Chondrocyte (in vitro differentiated cells): ENCODE measurements around the gene PRKAR1B. TPM values are rescaled to one million over a fixed set of nuclear protein-coding genes. Genes with fewer than 3 reads are reported as not detected.

ENCODE experiments used
- DNase-seq: peaks from one replicate; pipeline ENCODE4 v3.0.0; 2021; ENCODE audit warnings: mixed read lengths, low spot score
- H3K27ac Mint-ChIP-seq: one replicate; pipeline ENCODE4 v1.8.0; 2021; ENCODE audit warnings: mild to moderate bottlenecking, moderate library complexity, mixed read lengths; ENCODE audit not compliant: unreplicated experiment
- H3K27me3 Mint-ChIP-seq: 2 replicates; pipeline ENCODE4 v1.8.0; 2021; ENCODE audit warnings: low read depth, mixed read lengths
- H3K36me3 Mint-ChIP-seq: 2 replicates; pipeline ENCODE4 v1.8.0; 2021; ENCODE audit warnings: low read depth, mixed read lengths
- H3K4me1 Mint-ChIP-seq: 2 replicates; pipeline ENCODE4 v1.8.0; 2021; ENCODE audit warnings: low read depth, mild to moderate bottlenecking, mixed read lengths
- H3K4me3 Mint-ChIP-seq: one replicate; pipeline ENCODE4 v1.8.0; 2021; ENCODE audit warnings: mild to moderate bottlenecking, moderate library complexity, mixed read lengths; ENCODE audit not compliant: unreplicated experiment
- H3K9me3 Mint-ChIP-seq: 2 replicates; pipeline ENCODE4 v1.8.0; 2021; ENCODE audit warnings: low read depth, mixed read lengths
- CTCF ChIP-seq: fragments of 200-600 bp; sonication (generic); IDR thresholded peaks from 2 replicates; pipeline ENCODE4 v1.5.0; 2021; ENCODE audit warnings: antibody characterized with exemption, mild to moderate bottlenecking, moderate library complexity
- total RNA-seq: library from RNA; stranded (reverse); gene quantifications from 3 replicates; pipeline ENCODE4 v1.2.1, GENCODE V29; 2021

The PRKAR1B gene
- total RNA-seq, 1 donor from 2014 or later = 7.7 TPM

GRCh38 chr7:757741-758163 is 30.7 kb upstream of the PRKAR1B start:
- Mint-ChIP-seq H3K4me1 (no peaks in the 10 kb centered on the region), H3K9me3 (no peaks in the 10 kb centered on the region), H3K27ac (no peak overlapping the region), H3K4me3 (no peak overlapping the region), H3K27me3 (no peaks in the 10 kb centered on the region), H3K36me3 (peaks cover 24% of the 10 kb centered on the region)
- TF ChIP-seq CTCF = no peak
- DNase-seq = peak; percentile 61

GRCh38 chr7:756928-757560 is 30.0 kb upstream of the PRKAR1B start:
- H3K27ac Mint-ChIP-seq = no peak overlapping the region
- no peak for TF ChIP-seq CTCF
- H3K4me3 Mint-ChIP-seq = no peak overlapping the region
- H3K4me1 Mint-ChIP-seq = no peaks in the 10 kb centered on the region
- DNase-seq = peak; percentile 78
- no peaks in the 10 kb centered on the region for H3K9me3 Mint-ChIP-seq
- H3K27me3 Mint-ChIP-seq = no peaks in the 10 kb centered on the region
- H3K36me3 Mint-ChIP-seq = peaks cover 24% of the 10 kb centered on the region

- Mint-ChIP-seq H3K4me1 (no peaks in the 10 kb centered on the region), H3K4me3 (no peak overlapping the region), H3K9me3 (no peaks in the 10 kb centered on the region), H3K27me3 (no peaks in the 10 kb centered on the region), H3K36me3 (peaks cover 24% of the 10 kb centered on the region), H3K27ac (no peak overlapping the region)
- DNase-seq = peak; percentile 58
- TF ChIP-seq CTCF = no peak
Observed at GRCh38 chr7:756231-756927, 29.3 kb upstream of the PRKAR1B start.

- no peak overlapping the region for H3K27ac Mint-ChIP-seq
- H3K9me3 Mint-ChIP-seq = no peaks in the 10 kb centered on the region
- no peaks in the 10 kb centered on the region for H3K27me3 Mint-ChIP-seq
- no peak overlapping the region for H3K4me3 Mint-ChIP-seq
- DNase-seq = peak; percentile 36
- H3K4me1 Mint-ChIP-seq = no peaks in the 10 kb centered on the region
- H3K36me3 Mint-ChIP-seq = peaks cover 23% of the 10 kb centered on the region
- TF ChIP-seq CTCF = no peak
Observed at GRCh38 chr7:755413-755805, 28.3 kb upstream of the PRKAR1B start.

GRCh38 chr7:754531-755412 is 27.7 kb upstream of the PRKAR1B start:
- Mint-ChIP-seq H3K36me3 (peaks cover 23% of the 10 kb centered on the region), H3K9me3 (no peaks in the 10 kb centered on the region), H3K27ac (no peak overlapping the region), H3K4me1 (no peaks in the 10 kb centered on the region), H3K27me3 (no peaks in the 10 kb centered on the region), H3K4me3 (no peak overlapping the region)
- TF ChIP-seq CTCF = no peak
- peak; percentile 86 for DNase-seq
